ENCODE data around the gene GOLM1. TPM values are rescaled to one million over a fixed set of nuclear protein-coding genes. Genes with fewer than 3 reads are reported as not detected.

GOLM1 gene
- total RNA-seq, 4 donors from 2014 or later, result 52.7 to 59.7 (median 56.2) TPM

DNA sequence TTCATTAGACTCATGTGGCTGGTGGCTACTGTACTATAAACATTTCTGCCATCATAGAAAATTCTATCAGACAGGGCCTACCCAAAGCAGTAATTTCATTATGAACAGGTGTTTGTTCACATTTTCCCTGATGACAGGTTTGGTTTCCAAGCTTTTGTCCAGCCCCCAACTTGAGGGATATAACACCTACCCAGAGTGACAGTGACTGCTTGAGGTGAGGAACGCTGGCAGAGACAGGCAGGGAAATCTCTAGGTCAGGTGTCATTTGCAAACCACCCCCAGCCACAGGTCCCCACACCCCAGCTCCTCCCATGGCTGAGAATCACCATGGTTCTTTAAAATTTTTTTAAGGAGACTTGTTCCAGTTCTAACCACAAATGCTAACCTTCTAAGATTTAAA is 25.5 kb downstream of the GOLM1 start:
- H3K27ac ChIP-seq, result no peak overlapping the region
- no peaks in the 10 kb centered on the region for H3K27me3 ChIP-seq
- TF ChIP-seq POLR2A (IDR thresholded peaks at IDR 0.05), result no peak
- TF ChIP-seq, protein P1, sequence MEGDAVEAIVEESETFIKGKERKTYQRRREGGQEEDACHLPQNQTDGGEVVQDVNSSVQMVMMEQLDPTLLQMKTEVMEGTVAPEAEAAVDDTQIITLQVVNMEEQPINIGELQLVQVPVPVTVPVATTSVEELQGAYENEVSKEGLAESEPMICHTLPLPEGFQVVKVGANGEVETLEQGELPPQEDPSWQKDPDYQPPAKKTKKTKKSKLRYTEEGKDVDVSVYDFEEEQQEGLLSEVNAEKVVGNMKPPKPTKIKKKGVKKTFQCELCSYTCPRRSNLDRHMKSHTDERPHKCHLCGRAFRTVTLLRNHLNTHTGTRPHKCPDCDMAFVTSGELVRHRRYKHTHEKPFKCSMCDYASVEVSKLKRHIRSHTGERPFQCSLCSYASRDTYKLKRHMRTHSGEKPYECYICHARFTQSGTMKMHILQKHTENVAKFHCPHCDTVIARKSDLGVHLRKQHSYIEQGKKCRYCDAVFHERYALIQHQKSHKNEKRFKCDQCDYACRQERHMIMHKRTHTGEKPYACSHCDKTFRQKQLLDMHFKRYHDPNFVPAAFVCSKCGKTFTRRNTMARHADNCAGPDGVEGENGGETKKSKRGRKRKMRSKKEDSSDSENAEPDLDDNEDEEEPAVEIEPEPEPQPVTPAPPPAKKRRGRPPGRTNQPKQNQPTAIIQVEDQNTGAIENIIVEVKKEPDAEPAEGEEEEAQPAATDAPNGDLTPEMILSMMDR (IDR thresholded peaks at IDR 0.05), result no peak
- peaks cover 0 to 6% (median 0%) of the 10 kb centered on the region in 3 donors for H3K36me3 ChIP-seq
- DNase-seq, result no peak
- no peaks in the 10 kb centered on the region for H3K9me3 ChIP-seq
- H3K4me1 ChIP-seq, result no peaks in the 10 kb centered on the region
- H3K4me3 ChIP-seq, result no peak overlapping the region

DNA sequence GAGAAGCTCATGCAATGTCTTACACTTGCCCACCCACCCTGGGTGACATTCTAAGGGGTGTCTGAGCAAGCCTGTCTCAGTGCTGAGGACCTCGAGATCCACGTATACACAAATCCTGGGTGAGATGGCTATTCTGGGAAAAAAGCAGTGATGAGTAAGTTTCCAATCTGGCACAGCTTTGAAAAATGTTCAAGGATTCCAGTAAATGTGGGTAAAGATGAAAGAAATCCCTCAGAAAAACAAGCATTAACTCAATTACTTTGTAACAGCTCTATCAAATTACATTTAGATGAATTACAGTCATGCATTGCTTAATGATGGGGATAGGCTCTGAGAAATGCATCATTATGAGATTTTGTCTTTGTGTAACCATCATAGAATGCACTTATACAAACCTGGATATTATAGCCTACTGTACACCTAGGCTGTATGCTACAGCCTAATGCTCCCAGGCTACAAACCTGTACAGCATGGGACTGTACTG is 26.9 kb downstream of the GOLM1 start:
- H3K4me3 ChIP-seq, result no peak overlapping the region

DNA sequence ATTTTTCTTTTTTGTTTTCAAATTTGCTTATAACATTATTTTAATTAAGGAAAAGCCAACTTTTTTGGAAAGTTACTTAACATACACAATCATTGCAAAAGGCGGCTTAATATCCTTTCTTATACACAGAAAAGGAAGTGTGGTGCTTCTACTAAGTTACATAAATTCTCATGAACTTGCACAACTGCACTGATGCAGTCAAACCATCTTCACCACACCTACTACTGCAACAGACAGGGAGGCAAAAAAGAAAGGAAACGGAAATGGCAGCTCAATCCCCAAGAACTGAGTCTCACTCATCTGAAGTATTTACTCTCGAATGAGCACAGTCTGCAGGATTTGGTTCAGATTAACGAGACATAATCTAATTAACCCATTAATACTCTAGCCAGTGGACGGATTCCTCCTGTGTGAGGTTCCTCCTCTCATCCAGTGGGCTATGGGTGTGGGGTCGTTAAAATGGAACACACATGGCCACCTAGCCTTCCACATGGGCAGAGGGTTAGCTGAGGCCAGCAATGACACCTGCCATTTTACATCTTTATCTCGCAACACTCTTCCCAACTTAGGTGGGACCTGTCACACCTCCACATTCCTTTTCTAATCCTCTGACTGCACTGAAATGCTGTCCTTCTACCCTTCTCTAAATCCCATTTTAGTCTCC is 30.0 kb downstream of the GOLM1 start:
- DNase-seq, result no peak
- TF ChIP-seq POLR2A (IDR thresholded peaks at IDR 0.05), result no peak
- TF ChIP-seq, protein P1 (IDR thresholded peaks at IDR 0.05), result no peak
- no peaks in the 10 kb centered on the region for H3K27me3 ChIP-seq
- H3K27ac ChIP-seq, result no peak overlapping the region
- no peaks in the 10 kb centered on the region for H3K9me3 ChIP-seq
- H3K4me1 ChIP-seq, result no peaks in the 10 kb centered on the region
- H3K36me3 ChIP-seq, result peaks cover 0 to under 1% (median 0%) of the 10 kb centered on the region in 3 donors
- no peak overlapping the region for H3K4me3 ChIP-seq

More for the DNA sequence above, 26.9 kb downstream of the GOLM1 start:
- Histone ChIP-seq H3K27me3 (no peaks in the 10 kb centered on the region), H3K36me3 (peaks cover 0 to 6% (median 0%) of the 10 kb centered on the region in 3 donors), H3K9me3 (no peaks in the 10 kb centered on the region), H3K4me1 (no peaks in the 10 kb centered on the region), H3K27ac (no peak overlapping the region)
- DNase-seq, result no peak
- no peak for TF ChIP-seq POLR2A (IDR thresholded peaks at IDR 0.05)
- TF ChIP-seq, protein P1 (IDR thresholded peaks at IDR 0.05), result no peak

GRCh38 chr9:86064220-86064619 is 35.1 kb downstream of the GOLM1 start:
- no peaks in the 10 kb centered on the region for H3K36me3 ChIP-seq
- no peaks in the 10 kb centered on the region for H3K9me3 ChIP-seq
- no peak overlapping the region for H3K27ac ChIP-seq
- no peaks in the 10 kb centered on the region for H3K27me3 ChIP-seq
- DNase-seq, result no peak
- no peak overlapping the region for H3K4me3 ChIP-seq
- TF ChIP-seq, protein P1 (IDR thresholded peaks at IDR 0.05), result no peak
- TF ChIP-seq POLR2A (IDR thresholded peaks at IDR 0.05), result no peak
- peaks cover 0 to 9% (median 0%) of the 10 kb centered on the region in 4 donors for H3K4me1 ChIP-seq

GRCh38 chr9:86062845-86063693 is 36.3 kb downstream of the GOLM1 start:
- Histone ChIP-seq H3K4me1 (peaks cover 0 to 9% (median 0%) of the 10 kb centered on the region in 4 donors), H3K9me3 (no peaks in the 10 kb centered on the region), H3K27me3 (no peaks in the 10 kb centered on the region), H3K4me3 (peak overlapping the region in 3 of 4 donors; percentile 24 to 54 (median 47)), H3K27ac (peak overlapping the region in 3 of 4 donors; percentile 51 to 73 (median 61)), H3K36me3 (no peaks in the 10 kb centered on the region)
- no peak for TF ChIP-seq POLR2A (IDR thresholded peaks at IDR 0.05)
- TF ChIP-seq, protein P1 (IDR thresholded peaks at IDR 0.05), result no peak
- peak in 1 of 3 donors; percentile 59 for DNase-seq

Data from Peyer's patch (tissue), 4 donors.